Uterus (tissue), 2 donors: Measurements from ENCODE around the gene SLC35F1.

ENCODE experiments used
- POLR2A ChIP-seq, 2 donors: fragments of 450-650 bp; IDR thresholded peaks; one replicate each; pipeline ENCODE4 v1.6.1; 2016; ENCODE audit warnings: antibody characterized with exemption in 2 of 2, mild to moderate bottlenecking in 1 of 2, moderate library complexity in 1 of 2
- TF ChIP-seq, protein P1 (sequence below), 4 experiments: fragments of 200-600 bp in 2 of 4; fragments of 450-650 bp in 2 of 4; sonication (generic) in 2 of 4; IDR thresholded peaks; one replicate each; pipeline ENCODE4 v1.5.1; 2016 to 2019; ENCODE audit warnings: antibody characterized with exemption in 4 of 4, mild to moderate bottlenecking in 2 of 4, moderate library complexity in 1 of 4

DNA sequence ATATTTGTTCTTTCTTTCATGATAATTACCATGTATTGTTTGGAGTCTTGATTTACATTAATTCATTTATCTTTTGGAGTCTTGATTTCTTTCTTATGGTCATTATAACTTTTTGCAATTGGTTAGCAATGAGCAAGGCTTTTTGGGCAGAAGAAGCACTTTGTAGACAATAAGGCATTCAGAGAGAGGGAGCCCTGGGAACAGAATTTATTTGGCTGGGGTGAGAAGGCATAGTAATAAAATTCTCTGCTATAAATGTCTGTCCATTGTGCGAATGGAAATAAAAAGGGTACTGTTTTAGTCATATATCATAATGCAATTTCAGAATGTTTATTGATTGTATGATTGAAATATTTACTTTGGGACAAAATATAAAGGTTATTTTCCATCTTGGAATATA lies 147.0 kb downstream of the SLC35F1 start:
- TF ChIP-seq, protein P1, sequence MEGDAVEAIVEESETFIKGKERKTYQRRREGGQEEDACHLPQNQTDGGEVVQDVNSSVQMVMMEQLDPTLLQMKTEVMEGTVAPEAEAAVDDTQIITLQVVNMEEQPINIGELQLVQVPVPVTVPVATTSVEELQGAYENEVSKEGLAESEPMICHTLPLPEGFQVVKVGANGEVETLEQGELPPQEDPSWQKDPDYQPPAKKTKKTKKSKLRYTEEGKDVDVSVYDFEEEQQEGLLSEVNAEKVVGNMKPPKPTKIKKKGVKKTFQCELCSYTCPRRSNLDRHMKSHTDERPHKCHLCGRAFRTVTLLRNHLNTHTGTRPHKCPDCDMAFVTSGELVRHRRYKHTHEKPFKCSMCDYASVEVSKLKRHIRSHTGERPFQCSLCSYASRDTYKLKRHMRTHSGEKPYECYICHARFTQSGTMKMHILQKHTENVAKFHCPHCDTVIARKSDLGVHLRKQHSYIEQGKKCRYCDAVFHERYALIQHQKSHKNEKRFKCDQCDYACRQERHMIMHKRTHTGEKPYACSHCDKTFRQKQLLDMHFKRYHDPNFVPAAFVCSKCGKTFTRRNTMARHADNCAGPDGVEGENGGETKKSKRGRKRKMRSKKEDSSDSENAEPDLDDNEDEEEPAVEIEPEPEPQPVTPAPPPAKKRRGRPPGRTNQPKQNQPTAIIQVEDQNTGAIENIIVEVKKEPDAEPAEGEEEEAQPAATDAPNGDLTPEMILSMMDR (IDR thresholded peaks at IDR 0.05), result no peak
- no peak for TF ChIP-seq POLR2A (IDR thresholded peaks at IDR 0.05)
